GM18519 (cell line): Measurements from ENCODE around the gene ANKHD1.

Experiments used
- ATAC-seq: cut with Tn5 transposase; IDR thresholded peaks from one replicate; pipeline ENCODE4 v1.9.1; 2021; ENCODE audit warnings: mild to moderate bottlenecking, moderate library complexity; ENCODE audit not compliant: unreplicated experiment, low FRiP score

The ANKHD1 gene

DNA sequence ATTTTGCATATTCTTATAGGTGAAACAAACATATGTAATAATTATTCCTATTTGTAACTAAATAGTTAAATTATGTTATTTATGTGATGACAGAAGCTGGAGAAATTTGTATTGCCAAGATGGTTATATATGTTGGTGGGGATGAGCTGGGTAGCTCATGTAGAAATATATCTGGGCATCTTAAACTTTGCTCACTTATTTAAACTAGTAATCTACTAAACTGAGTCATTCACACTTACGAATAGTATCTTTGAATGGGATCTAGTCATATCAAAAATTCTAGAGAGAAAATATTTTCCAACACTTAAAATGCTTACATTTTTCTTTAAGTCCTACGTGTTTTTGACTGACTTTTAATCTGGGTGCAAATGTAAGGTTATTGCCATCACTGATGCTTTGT is 101.2 kb downstream of the ANKHD1 start:
- no peak for ATAC-seq

DNA sequence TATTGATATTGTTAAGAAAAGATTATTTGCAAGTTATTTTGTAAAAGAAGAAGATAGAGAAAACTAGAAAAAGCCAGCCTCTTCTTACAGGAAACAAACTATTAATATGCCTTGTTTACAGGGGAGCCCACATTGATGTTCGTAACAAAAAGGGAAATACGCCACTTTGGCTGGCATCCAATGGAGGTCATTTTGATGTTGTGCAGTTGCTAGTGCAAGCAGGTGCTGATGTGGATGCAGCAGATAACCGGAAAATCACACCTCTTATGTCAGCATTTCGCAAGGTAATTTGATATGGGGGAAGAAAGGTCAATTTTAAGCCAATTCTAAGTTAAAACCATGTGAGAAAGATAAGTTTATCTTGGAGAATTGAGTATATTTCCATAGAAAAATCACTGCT is 108.3 kb downstream of the ANKHD1 start:
- ATAC-seq = no peak

DNA sequence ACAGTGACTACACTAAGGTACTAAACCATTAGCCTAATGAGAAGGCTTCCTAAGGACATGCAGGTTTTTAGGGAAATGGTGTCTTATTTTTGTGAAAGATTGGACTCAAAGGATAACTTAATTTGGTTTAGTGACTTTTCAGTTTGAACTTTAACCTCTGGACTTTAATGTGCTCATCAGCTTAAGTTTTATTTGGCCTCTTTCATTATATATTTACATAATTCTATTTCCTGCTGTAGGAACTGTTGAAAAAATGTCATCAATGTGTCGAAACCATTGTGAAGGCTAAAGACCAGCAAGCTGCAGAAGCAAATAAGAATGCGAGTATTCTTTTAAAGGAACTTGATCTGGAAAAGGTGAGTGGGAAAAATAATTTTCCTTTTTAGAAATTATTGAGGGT is 111.5 kb downstream of the ANKHD1 start:
- no peak for ATAC-seq

DNA sequence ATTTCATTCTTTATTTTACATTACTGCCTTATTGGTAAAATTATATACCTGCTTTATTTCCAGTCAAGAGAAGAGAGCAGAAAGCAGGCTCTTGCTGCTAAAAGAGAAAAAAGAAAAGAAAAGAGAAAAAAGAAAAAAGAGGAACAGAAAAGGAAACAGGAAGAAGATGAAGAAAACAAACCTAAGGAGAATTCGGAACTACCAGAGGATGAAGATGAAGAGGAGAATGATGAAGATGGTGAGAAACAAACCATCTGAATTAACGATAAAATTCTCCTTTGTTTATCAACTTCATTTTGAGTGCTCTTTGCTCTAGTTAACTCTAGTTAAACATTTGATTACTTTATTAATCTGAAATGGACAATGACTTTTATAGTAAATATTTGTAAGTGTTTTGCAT is 122.4 kb downstream of the ANKHD1 start:
- no peak for ATAC-seq

DNA sequence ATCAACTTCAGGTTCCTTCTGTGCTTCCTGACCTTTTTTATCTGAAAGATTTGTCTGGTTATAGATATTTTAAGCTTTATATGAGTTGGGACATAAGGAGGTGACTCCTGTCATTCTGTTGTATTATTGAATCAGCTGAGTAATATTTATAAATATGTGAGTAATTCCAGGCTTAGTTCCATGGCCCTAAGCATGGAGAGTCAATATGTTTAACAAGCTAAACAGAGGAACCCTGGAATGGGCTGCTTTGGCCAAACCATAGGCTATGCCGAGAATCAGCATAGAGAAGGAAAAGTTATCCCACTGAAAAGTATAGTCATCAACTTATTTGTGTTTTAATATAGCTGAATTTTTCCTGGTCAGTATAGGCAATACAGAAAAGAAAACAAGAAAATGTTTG is 138.6 kb downstream of the ANKHD1 start:
- no peak for ATAC-seq

DNA sequence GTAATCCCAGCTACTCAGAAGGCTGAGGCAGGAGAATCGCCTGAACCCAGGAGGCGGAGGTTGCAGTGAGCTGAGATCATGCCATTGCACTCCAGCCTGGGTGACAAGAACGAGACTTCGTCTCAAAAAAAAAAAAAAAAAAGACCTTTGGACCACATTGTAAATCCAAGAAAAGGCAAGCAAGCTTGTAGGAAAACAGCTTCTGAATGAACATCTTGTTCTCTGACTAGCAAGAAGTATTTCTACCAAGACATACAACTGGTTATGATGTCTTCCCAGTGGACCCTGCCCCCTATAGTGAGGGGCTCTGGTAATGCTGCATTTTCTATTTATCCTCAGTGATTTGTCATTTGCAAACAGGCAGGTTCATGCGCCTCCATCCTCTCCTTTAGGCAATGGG is 141.3 kb downstream of the ANKHD1 start:
- no peak for ATAC-seq

DNA sequence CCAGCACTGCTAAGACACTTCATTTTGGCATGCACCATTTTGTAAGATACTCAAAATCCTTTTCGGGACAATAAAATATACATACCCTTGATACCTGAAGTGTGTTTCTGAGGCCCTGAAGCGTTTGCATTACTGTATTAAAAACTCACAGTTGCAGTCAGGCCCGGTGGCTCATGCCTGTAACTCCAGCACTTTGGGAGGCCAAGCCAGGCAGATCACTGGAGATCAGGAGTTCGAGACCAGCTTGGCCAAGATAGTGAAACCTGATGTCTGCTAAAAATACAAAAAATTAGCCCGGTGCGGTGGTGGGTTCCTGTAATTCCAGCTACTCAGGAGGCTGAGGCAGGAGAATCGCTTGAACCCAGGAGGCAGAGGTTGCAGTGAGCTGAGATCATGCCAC is 143.4 kb downstream of the ANKHD1 start:
- no peak for ATAC-seq

DNA sequence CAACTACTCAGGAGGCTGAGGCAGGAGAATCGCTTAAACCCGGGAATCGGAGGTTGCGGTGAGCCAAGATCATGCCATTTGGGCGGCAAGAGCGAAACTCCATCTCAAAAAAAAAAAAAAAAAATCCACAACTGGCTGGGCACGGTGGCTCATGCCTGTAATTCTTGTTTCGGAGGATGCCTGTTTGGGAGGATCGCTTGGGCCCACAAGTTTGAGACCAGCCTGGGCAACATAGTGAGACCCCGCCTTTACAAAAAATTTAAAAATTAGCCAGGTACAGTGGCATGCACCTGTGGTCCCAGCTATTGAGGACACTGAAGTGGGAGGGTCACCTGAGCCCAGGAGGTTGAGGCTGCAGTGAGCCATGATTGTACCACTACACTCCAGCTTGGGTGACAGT is 144.0 kb downstream of the ANKHD1 start:
- no peak for ATAC-seq

DNA sequence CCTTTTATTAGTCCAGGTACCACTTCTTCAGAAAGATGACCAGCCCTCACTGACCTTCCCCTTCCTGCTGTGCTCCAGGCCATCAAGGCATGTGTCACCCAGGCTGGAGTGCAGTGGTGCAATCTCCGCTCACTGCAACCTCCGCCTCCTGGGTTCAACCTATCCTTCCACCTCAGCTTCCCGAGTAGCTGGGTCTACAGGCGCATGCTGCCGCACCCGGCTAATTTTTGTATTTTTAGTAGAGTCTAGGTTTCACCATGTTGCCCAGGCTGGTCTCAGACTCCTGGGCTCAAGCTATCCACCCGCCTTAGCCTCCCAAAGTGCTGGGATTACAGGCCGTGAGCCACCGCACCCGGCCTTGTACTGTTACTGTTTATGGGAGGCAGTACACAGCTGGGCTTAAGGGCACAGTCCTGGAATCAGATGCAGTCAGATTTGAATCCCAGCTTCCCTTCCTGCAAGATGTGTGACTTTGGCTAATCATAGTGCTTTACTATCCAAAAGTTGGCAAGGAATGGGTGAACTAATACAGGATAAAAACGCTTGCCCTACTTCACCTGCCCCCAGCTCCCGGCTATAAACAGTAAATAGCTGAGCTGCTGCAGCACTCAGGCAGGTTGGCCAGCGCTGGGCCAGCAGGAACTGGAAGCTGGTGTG is 145.3 kb downstream of the ANKHD1 start:
- ATAC-seq = no peak

DNA sequence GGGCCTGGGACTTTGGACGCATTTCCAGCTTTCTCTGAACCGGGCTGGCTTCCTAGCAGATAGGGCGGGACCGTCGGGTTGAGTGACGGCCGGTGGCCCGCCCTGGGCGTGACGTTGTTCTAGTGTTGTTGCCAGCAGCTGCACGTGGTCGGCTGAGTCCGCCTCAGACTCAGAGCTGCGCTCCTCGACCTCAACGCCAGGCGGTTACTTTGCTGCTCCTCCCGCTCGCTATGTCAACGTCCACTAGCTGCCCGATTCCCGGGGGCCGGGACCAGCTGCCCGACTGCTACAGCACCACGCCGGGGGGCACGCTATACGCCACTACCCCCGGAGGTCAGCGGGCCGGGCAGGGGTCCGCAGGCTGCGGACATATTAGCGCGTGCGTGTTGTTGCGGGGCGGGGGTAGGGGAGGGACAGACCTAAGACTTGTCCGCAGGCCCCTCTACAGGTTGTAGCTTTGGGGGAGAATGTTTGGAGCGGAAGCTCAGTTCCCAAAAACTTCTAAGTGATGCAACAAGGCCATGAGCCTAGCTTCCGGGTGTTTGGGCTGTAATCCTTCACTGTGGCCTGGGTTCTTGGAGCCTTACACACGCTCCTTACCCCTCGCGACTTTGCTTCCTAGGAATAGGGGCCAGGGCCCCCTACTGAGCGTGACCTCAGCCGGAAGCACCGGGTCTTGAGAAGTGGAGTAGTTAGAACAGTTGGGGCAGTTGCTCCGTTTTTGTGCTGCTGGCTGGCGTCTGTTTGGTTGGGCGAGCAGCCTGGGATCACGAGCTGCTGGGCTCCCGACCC is 146.1 kb downstream of the ANKHD1 start, which contains the start of gene EIF4EBP3:
TSS of gene EIF4EBP3 (plus strand) at position 155 of the 792 bp plus-strand sequence. CDS start at position 231, 76 bp downstream.
- ATAC-seq = peak; percentile 97

DNA sequence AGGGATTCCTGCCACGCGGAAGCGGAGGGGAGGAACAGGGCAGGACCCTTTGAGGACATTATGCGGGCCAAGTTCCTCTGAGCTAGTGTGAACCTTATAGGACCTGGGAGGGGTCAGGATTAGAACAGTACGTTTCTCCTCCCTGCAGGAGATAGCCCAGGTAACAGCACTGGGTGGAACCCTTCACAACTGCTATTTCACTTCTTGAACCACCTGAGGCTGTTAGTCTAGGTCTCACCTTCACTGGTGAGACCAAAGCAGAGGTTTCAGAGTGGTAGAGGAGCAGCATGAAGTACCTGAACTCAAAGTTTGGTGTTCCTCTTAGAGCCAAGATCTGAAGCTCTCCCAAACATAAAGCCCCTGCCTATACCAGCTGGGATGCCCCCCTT is 146.7 kb downstream of the ANKHD1 start:
- ATAC-seq = no peak

DNA sequence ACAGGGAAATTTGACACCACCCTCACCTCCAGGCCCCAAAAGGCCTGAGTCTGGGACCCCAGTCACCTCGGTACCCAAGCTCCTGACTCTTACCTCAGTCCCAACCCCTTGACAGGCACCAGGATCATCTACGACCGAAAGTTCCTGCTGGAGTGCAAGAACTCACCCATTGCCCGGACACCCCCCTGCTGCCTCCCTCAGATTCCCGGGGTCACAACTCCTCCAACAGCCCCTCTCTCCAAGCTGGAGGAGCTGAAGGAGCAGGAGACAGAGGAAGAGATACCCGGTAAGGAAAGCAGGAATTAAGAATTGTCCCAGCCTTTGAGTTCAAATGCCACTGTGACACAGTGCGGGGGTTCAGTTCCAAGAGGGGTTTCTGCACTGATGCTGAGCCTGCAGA is 147.2 kb downstream of the ANKHD1 start:
- no peak for ATAC-seq

DNA sequence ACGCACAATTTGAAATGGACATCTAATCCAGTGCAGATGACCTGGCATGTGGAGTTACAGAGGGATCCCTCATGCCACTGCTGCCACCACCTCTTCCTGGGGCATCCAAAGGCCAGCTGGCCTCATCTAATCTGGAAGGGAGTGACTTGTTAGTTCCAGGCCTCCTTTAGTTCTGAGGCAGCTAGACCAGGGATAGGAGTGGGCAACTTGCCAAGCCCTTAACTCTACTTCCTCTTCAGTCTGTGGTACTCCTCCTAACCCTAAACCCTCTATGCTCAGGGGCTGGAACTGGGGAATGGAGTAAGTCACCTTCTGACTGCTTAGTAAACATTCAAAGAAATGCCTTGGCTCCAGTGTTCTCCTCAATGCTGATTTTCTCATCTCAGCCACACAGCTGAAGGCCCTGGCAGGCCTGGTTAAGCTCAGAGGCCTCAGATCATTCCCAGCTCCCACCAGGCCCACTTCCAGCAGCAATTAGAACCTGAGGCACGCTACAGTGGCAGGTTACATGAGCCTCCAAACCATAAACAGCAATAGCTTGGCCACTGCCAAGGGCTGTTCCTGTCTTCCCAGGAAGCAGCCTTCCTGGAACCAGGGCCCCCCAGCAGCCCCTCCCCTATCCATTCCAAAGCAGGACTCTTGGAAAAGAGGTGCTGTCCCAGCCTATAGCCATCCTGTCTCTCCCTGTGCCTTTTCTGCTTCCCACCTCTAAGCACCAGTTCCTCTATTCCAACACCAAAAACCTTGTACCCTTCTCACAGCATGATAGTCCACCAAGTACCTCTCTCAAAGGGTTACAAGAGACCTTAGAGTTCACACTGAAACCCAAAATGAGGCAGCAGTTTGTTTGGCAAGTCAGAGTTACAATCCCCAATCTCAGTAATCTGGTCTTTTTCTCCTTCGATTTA is 147.9 kb downstream of the ANKHD1 start:
- no peak for ATAC-seq

DNA sequence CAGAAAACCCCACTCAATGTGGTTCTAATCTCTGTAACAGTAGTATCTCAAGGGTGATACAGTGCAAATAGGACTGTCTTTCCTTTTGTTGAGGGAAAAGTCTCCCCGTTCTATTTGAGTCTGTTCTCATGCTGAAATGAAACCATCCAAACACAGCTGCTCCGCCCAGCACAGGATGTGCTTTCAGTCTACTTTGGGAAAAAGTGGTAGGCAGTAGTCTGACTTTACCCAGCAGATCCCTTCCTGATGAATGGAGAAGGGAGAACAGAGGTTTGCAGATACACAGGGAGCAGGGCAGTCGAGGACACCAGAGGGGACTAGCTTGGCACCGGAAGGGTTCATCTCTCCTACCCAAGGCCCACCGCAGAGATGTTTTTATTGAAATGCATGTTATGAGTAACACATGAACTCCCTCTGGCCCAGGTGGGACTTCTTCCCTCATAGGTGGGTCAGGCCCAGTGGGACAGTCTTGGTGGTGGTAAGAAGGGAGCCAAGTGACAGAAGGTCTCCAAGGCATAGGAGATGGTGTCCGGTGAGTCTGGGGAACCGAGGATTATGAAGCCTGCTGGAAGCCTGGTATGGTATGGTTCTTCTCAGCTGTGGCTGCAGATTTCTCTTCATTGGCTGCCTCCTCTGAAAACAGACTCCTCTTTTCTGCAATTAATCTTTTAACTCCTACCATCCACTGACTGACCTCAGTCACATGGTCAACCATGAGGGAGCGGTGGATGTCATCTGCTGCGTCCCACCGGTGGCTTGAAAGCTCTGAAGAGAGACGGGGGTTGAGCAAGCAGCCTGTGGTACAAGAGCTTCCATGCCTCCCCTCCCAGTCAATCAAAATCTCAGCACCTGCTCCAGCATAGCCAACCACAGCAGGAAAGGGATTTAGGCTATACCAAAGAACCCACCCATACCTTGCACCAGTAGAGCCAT is 148.8 kb downstream of the ANKHD1 start:
- no peak for ATAC-seq

DNA sequence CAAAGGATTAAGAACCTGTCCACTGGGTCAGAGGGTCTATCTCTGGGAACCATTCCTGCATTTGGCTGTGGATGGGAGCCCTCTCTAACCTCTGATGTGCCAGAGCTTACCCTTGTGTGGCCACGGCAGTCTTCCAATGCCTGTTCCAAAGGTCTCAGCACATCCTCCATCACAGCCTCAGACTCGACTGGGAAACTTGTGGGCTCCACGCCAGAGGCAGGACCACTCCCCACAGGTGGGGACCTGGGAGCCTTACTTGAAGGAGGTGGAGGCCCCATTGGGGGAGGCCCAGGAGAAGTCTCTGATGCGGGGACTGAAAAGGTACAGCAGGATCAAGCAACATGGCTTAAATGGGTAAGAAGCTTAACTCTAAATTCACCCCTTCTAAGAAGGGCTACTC is 150.2 kb downstream of the ANKHD1 start:
- no peak for ATAC-seq

DNA sequence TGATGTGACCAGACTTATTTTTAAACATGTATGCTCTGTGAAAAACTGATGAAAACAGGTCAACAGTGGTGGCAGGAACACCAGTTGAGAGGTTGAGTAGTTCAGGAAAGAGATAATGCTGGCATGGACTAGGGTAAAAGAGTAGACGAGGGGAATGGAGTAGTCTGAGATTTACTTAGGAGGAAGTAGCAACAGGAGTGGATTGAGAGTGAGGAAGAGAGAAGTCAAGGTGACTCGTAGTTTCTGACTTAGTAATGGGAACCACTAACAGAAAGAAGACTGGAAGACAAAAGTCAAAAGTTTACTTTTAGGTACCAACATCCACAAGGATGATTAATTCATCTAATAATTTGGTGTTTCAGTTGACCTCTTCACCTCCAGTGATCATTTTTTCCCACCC is 152.0 kb downstream of the ANKHD1 start:
- ATAC-seq = no peak

DNA sequence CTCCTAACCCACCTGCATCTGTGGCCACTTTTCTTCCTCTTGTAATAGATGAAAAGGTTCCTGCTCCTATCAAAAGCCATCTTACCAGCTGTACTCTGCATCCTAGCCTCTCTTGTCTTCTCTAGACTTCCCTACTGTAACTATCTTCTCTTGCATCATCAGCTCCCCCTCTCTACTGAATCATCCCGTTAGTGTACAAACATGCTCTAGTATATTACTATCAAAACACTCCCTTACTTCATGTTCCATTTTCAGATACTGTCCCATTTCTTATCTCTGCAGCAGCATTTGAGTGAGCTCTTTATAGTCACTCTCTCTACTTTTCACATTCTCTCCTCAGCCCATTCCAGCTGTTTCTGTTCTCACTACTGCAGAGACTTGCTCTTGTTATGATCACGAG is 152.8 kb downstream of the ANKHD1 start:
- no peak for ATAC-seq

DNA sequence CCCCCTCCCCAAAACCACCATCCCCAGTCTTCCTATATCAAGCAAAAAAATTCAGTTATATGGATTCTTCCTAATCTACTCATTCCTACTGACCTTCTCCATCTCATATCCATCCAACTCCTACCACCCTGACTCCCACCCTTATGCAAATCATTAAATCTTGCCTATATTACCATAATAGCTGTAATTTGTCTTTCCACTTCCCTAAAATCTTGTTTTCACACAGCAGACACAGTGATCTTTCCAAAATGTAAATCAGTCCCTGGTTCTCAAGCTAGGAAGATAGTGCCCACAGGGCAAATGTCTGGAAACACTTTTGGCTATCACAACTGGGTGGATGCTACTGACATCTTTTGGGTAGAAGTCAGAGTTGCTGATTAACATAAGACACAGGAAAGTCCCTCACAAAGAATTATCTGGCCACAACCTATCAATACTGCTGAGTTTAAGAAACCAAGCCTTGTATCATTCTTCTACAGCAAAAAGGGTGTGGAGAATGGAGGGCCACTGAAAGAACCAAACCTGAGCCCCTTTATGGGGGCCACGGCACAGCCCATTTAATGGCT is 154.2 kb downstream of the ANKHD1 start:
- ATAC-seq = no peak

DNA sequence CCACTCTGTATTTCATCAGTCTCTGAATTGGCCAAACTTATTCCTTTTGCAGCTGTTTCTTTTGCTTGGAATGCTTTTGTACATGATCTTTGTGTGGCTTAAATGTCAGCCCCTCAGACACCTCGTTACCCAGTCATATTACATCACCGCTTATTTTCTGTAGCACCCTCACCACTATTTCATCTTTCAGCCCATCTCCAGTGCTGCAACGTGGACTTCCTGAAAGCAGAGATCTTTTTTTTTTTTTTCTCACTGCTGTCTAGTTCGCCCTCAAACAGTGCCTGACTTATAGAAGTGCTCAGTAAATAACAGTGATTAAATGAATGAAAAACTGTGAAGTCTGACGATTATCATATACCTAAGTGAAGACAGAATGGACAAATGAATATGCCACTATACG is 154.8 kb downstream of the ANKHD1 start:
- no peak for ATAC-seq
